ENCODE measurements around the gene LRRC26.

The LRRC26 gene, protein sequence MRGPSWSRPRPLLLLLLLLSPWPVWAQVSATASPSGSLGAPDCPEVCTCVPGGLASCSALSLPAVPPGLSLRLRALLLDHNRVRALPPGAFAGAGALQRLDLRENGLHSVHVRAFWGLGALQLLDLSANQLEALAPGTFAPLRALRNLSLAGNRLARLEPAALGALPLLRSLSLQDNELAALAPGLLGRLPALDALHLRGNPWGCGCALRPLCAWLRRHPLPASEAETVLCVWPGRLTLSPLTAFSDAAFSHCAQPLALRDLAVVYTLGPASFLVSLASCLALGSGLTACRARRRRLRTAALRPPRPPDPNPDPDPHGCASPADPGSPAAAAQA

DNA sequence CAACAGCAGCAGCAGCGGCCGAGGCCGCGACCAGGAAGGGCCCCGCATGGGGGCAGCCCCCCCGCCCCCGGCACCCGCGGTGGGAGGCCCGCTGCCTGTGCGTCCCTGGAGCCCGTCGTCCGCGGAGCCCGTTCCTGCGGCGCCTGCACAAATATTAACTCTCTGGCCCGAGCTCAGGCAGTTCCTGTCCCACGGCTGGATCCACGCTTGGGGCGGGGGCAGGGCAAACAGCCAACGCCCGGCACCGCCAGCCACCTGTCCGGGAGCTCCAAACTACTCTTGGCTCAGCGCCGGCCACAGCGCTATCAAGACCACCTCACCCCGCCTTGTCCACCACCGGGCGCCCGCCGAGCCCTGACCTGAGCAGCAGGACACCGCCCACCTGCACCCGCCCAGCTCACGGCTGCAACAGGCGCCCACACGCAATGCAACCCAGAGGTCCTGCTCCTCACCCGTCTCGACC is at the start of gene LRRC26:
LRRC26 (minus strand) TSS at position 156 of the 463 bp plus-strand sequence; CDS start at position 48, 108 bp downstream.
- no peak for DNase-seq (ENCODE audit: extremely low read depth in 1 of 2, low read depth in 1 of 2)

DNA sequence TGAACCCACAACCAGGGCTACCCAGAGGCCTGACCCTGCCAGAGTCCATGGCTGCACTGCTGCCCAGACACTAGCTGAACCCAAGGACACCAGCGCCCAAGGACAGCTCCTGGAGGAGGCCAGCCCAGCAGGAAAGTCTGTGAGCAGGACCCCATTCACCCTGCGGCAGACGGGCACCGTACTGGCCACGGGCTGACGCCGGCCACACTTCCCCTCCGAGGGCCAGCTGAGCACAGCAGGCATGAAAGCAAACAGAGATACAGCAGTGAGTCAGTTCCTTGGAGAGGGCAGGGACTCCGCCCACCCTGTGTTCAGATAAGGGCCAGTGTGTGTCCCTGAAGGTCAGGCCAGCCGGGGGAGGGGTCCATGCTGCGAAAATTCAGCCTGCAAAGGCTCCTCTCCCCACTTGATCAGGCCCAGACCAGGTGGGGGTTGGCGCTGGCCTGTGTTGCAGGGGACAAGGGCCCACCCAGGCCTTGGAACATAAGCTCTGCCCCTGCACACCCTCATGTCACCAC is 49.0 kb upstream of the LRRC26 start:
- DNase-seq (ENCODE audit: extremely low read depth in 1 of 2, low read depth in 1 of 2), result no peak

DNA sequence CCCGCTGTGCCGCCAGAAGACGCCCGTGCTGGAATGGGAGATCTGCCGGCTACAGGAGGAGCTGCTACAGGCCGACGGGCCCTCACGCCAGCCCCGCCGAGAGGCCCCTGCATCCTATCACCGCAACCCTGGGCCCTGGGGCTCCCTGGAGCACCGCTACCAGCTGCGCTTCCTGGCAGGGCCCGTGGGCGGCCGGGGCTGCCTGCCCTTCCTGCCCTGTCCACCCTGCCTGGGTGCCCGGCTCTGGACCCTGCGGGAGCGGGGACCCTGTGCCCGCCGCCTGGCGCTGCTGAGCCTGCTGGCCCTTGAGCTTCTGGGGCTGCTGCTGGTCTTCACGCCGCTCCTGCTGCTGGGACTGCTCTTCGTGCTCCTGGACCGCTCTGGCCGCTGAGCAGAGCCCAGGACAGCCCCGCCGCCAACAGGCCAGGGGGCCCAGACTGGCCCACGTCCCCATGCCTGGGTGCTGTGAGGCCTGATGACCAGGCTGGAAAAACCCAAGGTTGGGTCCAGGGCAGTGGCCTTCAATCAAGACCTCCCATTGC is 48.4 kb upstream of the LRRC26 start:
- DNase-seq (ENCODE audit: extremely low read depth in 1 of 2, low read depth in 1 of 2), result no peak

DNA sequence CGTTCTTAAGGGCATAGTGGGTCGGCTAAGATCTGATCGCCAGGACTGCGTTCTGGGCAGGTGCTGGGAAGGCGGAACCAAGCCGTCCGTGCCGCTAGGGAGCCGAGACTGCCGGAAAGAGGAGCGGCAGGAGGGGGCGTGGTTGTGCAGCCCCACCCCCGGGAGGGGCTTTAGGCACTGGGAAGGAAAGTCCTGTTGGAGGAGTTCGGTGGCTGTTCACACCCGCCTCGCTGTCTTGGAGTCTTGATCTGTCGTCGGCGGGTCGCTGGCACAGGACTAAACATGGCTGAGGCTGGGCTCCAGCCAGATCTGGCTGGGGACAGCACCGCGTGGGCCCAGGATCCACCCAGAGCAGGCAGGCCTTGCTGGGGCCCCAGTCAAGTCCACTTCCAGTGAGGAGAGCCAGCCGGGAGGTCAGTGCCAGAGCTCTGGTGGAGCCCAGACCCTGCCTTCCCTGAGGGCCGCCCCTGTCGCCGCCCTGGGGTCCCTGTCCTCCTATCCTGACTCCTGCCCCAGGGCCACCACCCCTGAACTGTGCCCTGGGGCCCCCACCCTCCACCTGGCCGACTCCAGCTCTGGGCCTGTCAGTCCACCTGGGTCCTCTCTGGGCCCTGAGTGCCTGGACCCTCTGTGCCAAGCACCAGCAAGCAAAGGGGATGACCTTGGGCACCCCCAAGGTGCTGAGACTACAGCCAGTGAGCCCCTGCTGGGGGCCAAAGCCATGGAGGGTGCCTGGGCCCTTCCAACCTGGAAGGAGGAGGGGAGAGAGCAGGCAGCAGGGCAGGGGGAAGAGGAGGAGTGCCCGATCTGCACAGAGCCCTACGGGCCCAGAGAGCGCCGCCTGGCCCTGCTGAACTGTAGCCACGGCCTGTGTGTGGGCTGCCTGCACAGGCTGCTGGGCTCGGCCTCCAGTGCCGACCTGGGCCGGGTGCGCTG is 47.7 kb upstream of the LRRC26 start:
- DNase-seq (ENCODE audit: extremely low read depth in 1 of 2, low read depth in 1 of 2), result no peak

DNA sequence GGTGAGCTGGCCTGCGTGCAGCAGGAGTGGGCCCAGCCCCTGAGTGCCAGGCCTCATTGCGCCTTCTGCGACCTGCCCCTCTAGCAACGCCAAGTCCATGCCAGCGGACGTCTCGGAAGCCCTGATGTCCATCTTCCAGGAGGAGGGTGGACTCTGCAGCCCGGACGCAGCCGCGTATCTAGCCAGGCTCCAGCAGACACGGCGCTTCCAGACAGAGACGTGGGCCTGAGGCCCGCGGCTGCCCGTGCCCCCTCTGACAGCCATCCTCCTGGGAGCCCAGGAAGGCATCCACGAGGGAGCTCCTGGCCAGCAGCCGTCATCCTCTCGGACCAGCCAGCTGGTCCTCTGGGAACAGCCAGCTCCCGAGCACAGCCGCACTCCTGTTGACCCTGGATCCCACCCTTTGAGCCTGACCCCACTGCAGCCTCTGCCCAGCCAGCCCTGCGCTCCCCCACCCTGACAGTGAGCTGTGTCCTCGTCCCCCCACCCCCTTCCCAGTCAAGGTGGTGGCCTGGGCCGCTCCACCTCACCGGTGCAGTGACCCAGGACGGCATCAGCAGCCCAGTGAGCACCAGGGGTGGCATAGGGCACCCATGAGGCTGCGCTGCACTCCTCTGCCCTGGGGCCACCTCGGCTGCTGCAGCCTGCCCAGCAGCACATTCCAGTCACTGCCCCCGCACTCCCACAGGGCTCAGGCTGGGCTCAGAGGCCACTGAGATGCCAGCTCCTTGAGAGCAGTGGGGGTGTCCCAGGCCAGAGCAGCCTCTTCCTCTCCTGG is 46.5 kb upstream of the LRRC26 start:
- DNase-seq (ENCODE audit: extremely low read depth in 1 of 2, low read depth in 1 of 2), result no peak

DNA sequence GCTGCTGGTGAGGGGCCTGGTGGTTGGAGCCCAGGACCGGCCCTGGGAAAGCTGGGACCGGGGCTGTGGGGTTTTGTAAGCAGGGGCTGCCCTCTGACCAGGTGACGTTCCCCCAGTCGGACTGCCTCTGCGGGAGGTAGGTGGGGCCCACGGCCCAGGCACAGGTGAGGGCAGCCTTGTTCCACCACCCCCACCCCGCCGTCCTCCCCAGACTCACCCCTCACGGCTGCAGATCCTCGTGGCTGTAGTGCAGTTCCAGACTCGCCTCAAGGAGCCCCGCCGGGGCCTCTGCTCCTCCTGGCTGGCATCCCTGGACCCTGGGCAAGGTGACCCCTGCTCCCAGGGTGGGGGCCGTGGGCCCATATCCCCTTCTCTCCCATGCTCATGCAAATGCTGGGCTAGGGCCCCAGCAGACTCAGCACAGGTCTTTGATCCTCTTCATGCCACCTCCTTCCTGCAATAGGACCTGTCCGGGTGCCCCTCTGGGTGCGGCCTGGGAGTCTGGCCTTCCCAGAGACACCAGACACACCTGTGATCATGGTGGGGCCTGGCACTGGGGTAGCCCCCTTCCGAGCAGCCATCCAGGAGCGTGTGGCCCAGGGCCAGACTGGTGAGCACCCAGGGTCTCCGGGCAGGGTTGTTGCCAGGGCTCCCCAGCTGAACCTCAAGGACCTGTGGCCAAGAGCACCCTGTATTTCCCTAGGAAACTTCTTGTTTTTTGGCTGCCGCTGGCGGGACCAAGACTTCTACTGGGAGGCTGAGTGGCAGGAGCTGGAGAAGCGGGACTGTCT is 45.5 kb upstream of the LRRC26 start:
- no peak for DNase-seq (ENCODE audit: extremely low read depth in 1 of 2, low read depth in 1 of 2)

DNA sequence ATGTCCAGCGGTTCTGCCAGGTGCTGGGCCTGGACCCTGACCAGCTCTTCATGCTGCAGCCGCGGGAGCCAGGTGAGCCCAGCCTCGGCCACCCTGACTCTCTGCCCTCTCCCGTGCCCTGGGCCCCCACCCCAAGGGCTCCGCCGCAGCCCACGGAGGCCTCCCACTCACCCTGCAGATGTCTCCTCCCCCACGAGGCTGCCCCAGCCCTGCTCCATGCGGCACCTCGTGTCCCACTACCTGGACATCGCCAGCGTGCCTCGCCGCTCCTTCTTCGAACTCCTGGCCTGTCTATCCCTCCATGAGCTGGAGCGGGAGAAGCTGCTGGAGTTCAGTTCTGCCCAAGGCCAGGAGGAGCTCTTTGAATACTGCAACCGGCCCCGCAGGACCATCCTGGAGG is 44.8 kb upstream of the LRRC26 start:
- no peak for DNase-seq (ENCODE audit: extremely low read depth in 1 of 2, low read depth in 1 of 2)

DNA sequence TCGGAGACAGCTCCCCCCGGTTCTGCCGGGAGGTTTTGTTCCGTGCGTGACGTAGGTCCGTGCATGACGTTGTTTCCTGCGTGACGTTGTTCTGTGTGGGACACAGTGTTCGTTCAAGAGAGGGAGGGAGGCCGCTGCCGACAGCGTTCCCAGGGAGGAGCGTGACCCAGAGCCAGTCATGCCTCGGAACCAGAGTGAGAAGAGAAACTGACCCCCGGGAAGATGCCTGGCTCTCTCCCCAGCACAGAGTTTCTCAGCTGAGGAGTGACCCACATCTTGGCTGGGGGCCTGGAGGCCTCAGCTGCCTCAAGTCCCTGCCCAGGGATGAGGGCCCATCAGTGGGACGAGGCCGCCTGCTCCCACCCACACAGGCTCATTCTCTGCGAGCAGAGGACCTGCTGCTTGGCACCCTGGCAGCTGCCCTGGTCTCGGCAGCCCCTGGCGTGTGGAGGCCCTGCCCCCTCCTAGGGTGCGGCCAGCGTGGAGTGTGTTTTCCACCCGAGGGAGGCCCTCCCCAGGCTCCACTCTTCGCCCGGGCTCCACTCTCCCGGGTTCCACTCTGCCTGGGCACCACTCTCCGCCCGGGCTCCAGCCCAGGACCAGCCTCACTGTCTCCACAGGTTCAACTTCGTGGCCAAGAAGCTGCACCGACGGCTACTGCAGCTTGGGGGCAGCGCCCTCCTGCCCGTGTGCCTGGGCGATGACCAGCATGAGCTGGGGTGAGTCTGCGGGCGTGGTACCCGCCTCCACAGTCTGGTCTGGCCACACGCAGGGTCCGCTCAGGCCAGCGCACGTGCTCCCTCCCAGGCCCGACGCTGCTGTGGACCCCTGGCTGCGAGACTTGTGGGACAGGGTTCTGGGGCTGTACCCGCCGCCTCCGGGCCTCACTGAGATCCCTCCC is 43.6 kb upstream of the LRRC26 start:
- DNase-seq (ENCODE audit: extremely low read depth in 1 of 2, low read depth in 1 of 2), result no peak

DNA sequence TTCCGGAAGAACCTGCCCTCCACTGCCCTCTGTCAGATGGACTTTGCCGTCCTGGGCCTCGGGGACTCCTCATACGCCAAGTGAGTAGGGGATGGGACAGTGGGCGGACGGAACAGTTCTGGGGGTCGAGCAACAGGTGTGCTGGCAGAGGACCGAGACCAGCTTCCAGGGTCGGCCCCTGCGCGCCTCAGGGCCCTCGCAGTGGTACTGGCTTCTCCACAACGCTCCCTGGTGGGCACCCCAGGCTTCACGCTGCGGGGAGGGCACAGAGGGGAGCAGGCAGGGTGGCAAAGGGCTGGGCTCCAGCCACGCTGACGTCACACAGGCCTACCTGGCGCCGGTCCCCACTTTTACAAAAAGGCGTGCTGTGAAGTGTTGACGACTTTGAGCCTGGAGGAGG is 42.7 kb upstream of the LRRC26 start:
- no peak for DNase-seq (ENCODE audit: extremely low read depth in 1 of 2, low read depth in 1 of 2)

DNA sequence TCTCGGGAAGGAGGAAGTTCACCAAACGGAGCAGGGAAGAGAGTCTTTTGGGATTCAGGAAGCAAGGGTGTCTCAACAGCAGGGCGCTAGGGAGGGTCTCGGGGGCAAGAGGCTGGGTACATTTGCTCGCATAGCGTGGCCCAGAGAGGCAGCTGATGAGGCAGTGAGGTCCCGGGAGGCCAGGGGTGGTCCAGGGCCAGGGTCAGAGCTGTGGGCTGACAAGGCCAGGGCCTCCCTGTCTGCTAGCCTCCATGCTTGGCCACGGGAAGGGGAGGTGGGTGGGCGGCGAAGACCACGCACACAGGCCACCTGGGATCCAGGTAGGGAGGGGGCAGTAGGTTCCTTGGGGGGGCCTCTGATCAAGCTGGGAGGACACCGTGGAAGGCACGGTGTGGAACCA is 41.7 kb upstream of the LRRC26 start:
- no peak for DNase-seq (ENCODE audit: extremely low read depth in 1 of 2, low read depth in 1 of 2)

DNA sequence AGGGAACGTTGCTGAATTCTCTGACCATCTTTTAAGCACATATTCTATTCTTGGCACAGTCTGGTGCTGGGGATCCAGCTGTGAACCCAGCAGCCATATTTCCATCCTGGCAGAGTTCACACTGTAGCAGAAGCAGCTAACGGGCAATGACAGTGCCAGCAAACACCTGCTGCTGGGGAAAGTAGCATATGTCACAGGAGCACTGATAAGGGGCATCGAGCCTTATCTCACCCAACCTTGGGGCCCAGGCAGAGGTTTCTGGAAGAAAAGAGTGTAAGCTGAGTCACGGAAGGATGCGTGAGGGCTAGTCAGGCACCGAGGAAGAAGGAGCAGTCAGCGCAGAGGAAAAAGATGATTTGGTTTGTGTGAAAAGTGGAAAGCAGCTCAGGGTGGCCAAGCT is 36.8 kb upstream of the LRRC26 start:
- DNase-seq (ENCODE audit: extremely low read depth in 1 of 2, low read depth in 1 of 2), result no peak

DNA sequence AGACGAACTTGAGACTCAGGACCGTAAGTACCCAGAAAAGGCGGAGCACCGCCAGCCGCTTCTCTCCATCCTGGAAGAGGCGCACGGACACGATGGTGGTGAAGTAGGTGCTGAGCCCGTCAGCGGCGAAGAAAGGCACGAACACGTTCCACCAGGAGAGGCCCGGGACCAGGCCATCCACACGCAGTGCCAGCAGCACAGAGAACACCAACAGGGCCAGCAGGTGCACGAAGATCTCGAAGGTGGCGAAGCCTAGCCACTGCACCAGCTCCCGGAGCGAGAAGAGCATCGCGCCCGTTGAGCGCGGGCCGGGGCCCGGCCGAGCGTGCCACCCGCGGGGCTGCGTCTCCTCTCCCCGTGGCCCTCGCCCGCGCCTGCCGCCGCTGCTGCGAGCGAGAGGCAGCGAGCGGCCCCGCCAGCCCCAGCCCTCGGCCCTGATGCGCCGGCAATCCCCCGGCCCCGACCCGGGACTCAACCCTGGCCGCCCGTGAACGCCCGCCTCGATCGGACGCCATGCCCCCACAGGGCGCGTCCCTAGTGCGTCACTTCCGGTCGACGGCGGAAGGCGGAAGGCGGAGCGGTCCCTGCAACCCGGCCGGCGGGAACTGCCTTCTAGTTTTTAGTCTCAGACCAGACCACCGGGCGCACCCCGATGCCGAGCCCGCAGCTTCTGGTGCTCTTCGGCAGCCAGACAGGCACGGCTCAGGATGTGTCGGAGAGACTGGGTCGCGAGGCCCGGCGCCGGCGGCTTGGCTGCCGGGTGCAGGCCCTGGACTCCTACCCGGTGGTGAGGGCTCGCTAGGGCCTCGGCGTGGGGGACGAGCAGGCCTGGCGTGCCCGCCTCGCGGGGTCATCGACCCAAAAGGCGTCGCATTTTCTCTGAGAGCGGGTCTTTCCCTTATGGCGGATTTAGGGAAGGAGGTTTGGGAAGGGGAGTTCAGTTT is 35.5 kb upstream of the LRRC26 start, which contains the start of the genes NDOR1 and TMEM203:
NDOR1 (plus strand) TSS at position 575 of the 944 bp plus-strand sequence; CDS start at position 653, 78 bp downstream.
TMEM203 (minus strand) TSS at position 523 of the 944 bp plus-strand sequence; CDS start at position 289, 234 bp downstream.
- DNase-seq (ENCODE audit: extremely low read depth in 1 of 2, low read depth in 1 of 2), result peak; percentile 88 to 89

DNA sequence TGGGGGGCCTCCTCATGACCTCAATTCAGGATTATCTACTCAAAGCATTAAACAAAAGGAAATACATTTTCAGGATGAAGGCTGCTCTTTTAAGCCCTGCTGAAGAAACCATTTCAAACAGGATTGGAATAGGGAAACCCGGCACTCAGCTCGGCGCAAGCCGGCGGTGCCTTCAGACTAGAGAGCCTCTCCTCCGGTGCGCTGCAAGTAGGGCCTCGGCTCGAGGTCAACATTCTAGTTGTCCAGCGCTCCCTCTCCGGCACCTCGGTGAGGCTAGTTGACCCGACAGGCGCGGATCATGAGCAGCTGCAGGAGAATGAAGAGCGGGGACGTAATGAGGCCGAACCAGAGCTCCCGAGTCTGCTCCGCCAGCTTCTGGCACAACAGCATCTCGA is 34.9 kb upstream of the LRRC26 start:
- no peak for DNase-seq (ENCODE audit: extremely low read depth in 1 of 2, low read depth in 1 of 2)

DNA sequence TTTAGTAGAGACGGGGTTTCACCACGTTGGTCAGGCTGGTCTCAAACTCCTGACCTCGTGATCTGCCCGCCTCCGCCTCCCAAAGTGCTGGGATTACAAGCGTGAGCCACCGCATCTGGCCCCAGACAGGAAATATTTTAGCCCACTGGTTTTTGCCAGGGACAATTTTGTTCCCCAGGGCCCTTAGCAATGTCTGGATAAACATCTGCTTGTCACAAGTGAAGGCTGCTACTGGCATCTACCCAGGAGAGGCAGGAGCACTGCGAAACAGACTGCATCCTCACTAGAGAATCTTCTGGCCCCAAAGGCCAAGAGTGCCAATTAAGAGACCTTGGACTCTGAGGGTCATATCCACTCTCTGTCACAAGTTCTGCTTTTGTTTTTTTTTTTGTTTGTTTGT is 33.1 kb upstream of the LRRC26 start:
- no peak for DNase-seq (ENCODE audit: extremely low read depth in 1 of 2, low read depth in 1 of 2)

DNA sequence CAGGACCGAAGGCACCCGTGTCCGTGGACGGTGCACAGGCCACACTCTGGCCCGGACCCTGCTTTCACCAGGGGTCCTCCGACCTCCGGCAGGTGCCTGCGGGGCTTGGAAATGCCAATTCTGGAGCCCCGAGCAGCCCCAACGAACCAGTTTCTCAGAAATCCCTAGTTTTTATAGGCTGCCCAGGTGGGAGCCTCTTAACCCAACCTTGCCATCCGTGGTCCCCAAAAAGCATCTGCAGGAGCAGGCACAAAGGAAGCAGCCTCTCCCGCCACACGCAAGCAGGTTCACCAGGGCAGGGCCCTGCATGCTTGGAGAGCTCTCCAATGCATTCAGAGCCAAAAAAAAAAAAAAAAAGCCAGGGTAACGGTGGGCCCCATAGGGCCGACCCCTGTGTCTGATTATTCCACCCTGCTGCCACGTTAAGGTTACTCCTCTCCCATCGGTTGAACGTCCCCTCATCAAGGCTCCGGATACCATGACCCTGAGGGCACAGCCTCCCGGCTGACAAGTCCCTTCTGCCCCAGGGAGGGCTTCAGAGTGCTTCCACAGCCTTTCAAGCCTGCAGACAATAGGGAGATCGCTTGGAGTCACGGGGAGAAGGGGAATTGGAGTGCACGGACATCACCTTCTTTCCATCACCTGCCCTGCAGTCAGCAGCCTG is 31.5 kb upstream of the LRRC26 start:
- DNase-seq (ENCODE audit: extremely low read depth in 1 of 2, low read depth in 1 of 2), result no peak

DNA sequence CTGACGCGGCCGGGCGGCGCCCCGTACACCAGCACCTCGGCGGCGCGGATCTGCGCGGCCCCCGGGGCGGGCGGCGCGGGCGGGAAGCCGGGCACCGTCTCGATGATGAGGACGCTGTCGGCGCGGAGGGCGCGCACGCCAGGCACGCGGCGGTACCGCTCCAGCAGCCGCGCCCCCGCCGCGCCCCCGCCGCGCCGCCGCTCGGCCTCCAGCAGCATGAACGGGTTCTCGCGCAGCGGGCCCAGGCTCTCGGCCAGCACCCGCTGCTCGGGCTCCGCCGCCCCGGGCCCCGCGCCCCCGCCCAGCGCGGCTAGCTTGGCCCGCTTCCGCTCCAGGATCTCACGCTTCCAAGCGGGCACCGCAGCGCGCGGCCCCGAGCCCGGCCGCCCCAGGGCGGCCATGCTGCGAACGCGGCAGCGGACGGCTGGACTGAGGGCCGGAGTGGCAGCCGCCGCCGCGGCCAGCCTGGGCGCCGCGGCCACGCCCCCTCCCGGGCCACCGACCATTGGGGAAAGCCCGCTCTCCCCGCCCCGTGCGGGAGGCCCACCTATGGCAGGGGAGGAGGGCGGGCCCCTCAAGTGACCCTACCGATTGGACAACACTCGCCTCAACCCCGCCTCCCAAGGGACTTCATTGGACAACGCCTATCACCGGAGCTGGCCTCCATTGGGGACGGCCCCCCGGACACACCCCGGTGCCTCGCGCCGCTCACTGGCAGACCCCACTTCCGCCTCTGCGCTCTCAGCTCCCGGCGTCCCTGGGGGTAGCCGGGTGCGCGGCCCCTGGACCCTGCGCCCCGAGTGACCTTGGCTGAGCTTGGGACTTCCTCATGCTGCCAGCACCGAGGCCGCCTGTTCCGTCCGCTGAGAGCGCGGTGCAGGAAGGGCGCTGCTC is 30.7 kb upstream of the LRRC26 start, which contains the start of gene TPRN:
TPRN (minus strand) TSS at position 431 of the 894 bp plus-strand sequence; CDS start at position 401, 30 bp downstream.
- DNase-seq (ENCODE audit: extremely low read depth in 1 of 2, low read depth in 1 of 2), result peak; percentile 96 to 100

Data from stimulated activated CD8-positive, alpha-beta memory T cell treated with anti-CD3 and anti-CD28 coated beads, Interleukin-7, amount 100 ng/mL, for 48 hours (primary cell).